ENCODE measurements around the gene LINS1.

Gene LINS1

GRCh38 chr15:100602064-100602822 lies at the start of gene LINS1, which contains the start of gene ASB7:
TSS of gene LINS1 (minus strand) at chr15:100602184. CDS start at chr15:100580842, 21,342 bp downstream.
TSS of gene ASB7 (plus strand) at chr15:100602589. CDS start at chr15:100612217, 9,628 bp downstream.
- peak; percentile 99 for DNase-seq

GRCh38 chr15:100651253-100651652 lies 49.3 kb upstream of the LINS1 start:
- DNase-seq, result no peak

- DNase-seq, result no peak
Observed at GRCh38 chr15:100650685-100651084, 48.7 kb upstream of the LINS1 start.

- no peak for DNase-seq
Observed at GRCh38 chr15:100648951-100649350, 47.0 kb upstream of the LINS1 start.

- DNase-seq, result no peak
Observed at GRCh38 chr15:100645671-100646070, 43.7 kb upstream of the LINS1 start.

GRCh38 chr15:100642950-100643338 lies 41.0 kb upstream of the LINS1 start:
- no peak for DNase-seq

GRCh38 chr15:100642213-100642949 lies 40.4 kb upstream of the LINS1 start:
- DNase-seq, result no peak

- DNase-seq, result no peak
Observed at GRCh38 chr15:100638177-100638730, 36.3 kb upstream of the LINS1 start.

GRCh38 chr15:100635406-100636071 lies 33.6 kb upstream of the LINS1 start:
- DNase-seq, result no peak

- no peak for DNase-seq
Observed at GRCh38 chr15:100633763-100634075, 31.7 kb upstream of the LINS1 start.

GRCh38 chr15:100631831-100632230 lies 29.8 kb upstream of the LINS1 start:
- DNase-seq, result no peak

GRCh38 chr15:100628746-100629145 lies 26.8 kb upstream of the LINS1 start:
- no peak for DNase-seq

GRCh38 chr15:100627789-100628395 lies 25.9 kb upstream of the LINS1 start:
- peak; percentile 52 to 62 for DNase-seq

GRCh38 chr15:100623301-100623700 lies 21.3 kb upstream of the LINS1 start:
- no peak for DNase-seq

- DNase-seq, result no peak
Observed at GRCh38 chr15:100616700-100617099, 14.7 kb upstream of the LINS1 start.

GRCh38 chr15:100615801-100616200 lies 13.8 kb upstream of the LINS1 start:
- DNase-seq, result no peak

- no peak for DNase-seq
Observed at GRCh38 chr15:100614918-100615317, 12.9 kb upstream of the LINS1 start.

GRCh38 chr15:100614336-100614735 lies 12.4 kb upstream of the LINS1 start:
- no peak for DNase-seq

GRCh38 chr15:100613208-100613607 lies 11.2 kb upstream of the LINS1 start:
- no peak for DNase-seq

GRCh38 chr15:100612539-100612938 lies 10.6 kb upstream of the LINS1 start:
- DNase-seq, result no peak

- DNase-seq, result peak; percentile 46 to 61
Observed at GRCh38 chr15:100602823-100603393, 924 bp upstream of the LINS1 start.

- DNase-seq, result no peak
Observed at GRCh38 chr15:100601617-100602063, 344 bp downstream of the LINS1 start.

- DNase-seq, result peak; percentile 46 to 54
Observed at GRCh38 chr15:100601163-100601562, 821 bp downstream of the LINS1 start.
